ENCODE measurements around the gene CSAD. TPM values are rescaled to one million over a fixed set of nuclear protein-coding genes. Genes with fewer than 3 reads are reported as not detected.

Gene CSAD
- total and polyA plus RNA-seq, 2 of the 13 experiments (the other 11 are each of a cell fraction or from before 2014, with no cell fraction given): 7.2 to 23.5 TPM

DNA sequence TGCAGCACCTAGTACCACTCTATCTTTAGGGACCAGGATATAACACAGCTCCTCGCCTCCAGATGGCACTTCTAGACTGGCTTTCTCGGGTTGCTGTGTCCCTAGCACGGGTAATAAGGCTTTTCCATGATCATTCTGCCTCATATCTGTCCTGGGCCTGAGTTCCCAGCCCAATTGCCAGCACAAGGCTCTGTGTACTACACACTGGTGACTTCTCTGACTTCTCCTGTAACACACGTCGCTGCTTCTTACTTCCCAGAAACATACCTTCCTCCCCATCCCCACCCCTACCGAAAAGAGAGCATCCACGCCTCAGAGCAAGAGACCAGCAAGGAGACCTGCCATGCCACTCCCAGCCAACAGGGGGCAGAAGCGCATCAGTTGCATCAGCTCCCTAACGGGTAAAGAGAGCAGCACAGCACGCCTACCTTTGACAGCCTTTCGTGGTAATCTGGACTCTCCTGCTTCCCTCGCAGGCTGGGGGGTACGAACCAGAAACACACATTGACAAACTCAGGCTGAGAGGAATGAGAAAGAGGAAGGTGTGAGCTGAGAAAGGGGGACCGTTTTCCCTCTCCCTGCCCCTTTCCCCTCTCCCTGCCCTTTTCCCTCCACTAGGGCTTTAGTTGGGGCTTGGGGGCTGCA is 21.4 kb downstream of the CSAD start (continued):
- TF ChIP-seq NBN (conservative IDR thresholded peaks at IDR 0.05) (no peak), FOXK2 (IDR thresholded peaks at IDR 0.05) (no peak), PHB2 (IDR thresholded peaks at IDR 0.05; ENCODE audit: partially characterized antibody) (no peak), ZNF205 (CRISPR knock-in tag; IDR thresholded peaks at IDR 0.05) (peak; percentile 46; the same call in 1 of the 2 replicates), STAG1 (CRISPR knock-in tag; IDR thresholded peaks at IDR 0.05) (peak; percentile 88), ETV5 (CRISPR knock-in tag; IDR thresholded peaks at IDR 0.05; ENCODE audit: borderline replicate concordance) (no peak), KDM2A (CRISPR knock-in tag; IDR thresholded peaks at IDR 0.05; ENCODE audit: borderline replicate concordance, low read depth) (peak; percentile 63; the same call in 1 of the 2 replicates), JDP2 (CRISPR knock-in tag; IDR thresholded peaks at IDR 0.05; ENCODE audit: borderline replicate concordance) (no peak), ZNF543 (CRISPR knock-in tag; IDR thresholded peaks at IDR 0.05) (no peak), ZNF619 (CRISPR knock-in tag; IDR thresholded peaks at IDR 0.05) (0 out of 2 replicates have a peak, but pooled peaks have one; percentile 55), DNMT3B (CRISPR knock-in tag; conservative IDR thresholded peaks at IDR 0.05) (no peak)
- TF ChIP-seq, protein P1, sequence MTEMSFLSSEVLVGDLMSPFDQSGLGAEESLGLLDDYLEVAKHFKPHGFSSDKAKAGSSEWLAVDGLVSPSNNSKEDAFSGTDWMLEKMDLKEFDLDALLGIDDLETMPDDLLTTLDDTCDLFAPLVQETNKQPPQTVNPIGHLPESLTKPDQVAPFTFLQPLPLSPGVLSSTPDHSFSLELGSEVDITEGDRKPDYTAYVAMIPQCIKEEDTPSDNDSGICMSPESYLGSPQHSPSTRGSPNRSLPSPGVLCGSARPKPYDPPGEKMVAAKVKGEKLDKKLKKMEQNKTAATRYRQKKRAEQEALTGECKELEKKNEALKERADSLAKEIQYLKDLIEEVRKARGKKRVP (CRISPR knock-in tag; IDR thresholded peaks at IDR 0.05): peak; percentile 72 to 98
- TF ChIP-seq, protein P2, sequence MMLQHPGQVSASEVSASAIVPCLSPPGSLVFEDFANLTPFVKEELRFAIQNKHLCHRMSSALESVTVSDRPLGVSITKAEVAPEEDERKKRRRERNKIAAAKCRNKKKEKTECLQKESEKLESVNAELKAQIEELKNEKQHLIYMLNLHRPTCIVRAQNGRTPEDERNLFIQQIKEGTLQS (CRISPR knock-in tag; IDR thresholded peaks at IDR 0.05): peak; percentile 73
- TF ChIP-seq, protein P3, sequence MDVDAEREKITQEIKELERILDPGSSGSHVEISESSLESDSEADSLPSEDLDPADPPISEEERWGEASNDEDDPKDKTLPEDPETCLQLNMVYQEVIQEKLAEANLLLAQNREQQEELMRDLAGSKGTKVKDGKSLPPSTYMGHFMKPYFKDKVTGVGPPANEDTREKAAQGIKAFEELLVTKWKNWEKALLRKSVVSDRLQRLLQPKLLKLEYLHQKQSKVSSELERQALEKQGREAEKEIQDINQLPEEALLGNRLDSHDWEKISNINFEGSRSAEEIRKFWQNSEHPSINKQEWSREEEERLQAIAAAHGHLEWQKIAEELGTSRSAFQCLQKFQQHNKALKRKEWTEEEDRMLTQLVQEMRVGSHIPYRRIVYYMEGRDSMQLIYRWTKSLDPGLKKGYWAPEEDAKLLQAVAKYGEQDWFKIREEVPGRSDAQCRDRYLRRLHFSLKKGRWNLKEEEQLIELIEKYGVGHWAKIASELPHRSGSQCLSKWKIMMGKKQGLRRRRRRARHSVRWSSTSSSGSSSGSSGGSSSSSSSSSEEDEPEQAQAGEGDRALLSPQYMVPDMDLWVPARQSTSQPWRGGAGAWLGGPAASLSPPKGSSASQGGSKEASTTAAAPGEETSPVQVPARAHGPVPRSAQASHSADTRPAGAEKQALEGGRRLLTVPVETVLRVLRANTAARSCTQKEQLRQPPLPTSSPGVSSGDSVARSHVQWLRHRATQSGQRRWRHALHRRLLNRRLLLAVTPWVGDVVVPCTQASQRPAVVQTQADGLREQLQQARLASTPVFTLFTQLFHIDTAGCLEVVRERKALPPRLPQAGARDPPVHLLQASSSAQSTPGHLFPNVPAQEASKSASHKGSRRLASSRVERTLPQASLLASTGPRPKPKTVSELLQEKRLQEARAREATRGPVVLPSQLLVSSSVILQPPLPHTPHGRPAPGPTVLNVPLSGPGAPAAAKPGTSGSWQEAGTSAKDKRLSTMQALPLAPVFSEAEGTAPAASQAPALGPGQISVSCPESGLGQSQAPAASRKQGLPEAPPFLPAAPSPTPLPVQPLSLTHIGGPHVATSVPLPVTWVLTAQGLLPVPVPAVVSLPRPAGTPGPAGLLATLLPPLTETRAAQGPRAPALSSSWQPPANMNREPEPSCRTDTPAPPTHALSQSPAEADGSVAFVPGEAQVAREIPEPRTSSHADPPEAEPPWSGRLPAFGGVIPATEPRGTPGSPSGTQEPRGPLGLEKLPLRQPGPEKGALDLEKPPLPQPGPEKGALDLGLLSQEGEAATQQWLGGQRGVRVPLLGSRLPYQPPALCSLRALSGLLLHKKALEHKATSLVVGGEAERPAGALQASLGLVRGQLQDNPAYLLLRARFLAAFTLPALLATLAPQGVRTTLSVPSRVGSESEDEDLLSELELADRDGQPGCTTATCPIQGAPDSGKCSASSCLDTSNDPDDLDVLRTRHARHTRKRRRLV (CRISPR knock-in tag; IDR thresholded peaks at IDR 0.05): no peak
- TF ChIP-seq, protein P4, sequence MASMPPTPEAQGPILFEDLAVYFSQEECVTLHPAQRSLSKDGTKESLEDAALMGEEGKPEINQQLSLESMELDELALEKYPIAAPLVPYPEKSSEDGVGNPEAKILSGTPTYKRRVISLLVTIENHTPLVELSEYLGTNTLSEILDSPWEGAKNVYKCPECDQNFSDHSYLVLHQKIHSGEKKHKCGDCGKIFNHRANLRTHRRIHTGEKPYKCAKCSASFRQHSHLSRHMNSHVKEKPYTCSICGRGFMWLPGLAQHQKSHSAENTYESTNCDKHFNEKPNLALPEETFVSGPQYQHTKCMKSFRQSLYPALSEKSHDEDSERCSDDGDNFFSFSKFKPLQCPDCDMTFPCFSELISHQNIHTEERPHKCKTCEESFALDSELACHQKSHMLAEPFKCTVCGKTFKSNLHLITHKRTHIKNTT (CRISPR knock-in tag; IDR thresholded peaks at IDR 0.05): no peak
- TF ChIP-seq, protein P5, sequence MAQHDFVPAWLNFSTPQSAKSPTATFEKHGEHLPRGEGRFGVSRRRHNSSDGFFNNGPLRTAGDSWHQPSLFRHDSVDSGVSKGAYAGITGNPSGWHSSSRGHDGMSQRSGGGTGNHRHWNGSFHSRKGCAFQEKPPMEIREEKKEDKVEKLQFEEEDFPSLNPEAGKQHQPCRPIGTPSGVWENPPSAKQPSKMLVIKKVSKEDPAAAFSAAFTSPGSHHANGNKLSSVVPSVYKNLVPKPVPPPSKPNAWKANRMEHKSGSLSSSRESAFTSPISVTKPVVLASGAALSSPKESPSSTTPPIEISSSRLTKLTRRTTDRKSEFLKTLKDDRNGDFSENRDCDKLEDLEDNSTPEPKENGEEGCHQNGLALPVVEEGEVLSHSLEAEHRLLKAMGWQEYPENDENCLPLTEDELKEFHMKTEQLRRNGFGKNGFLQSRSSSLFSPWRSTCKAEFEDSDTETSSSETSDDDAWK (CRISPR knock-in tag; IDR thresholded peaks at IDR 0.05): no peak
- TF ChIP-seq, protein P6, sequence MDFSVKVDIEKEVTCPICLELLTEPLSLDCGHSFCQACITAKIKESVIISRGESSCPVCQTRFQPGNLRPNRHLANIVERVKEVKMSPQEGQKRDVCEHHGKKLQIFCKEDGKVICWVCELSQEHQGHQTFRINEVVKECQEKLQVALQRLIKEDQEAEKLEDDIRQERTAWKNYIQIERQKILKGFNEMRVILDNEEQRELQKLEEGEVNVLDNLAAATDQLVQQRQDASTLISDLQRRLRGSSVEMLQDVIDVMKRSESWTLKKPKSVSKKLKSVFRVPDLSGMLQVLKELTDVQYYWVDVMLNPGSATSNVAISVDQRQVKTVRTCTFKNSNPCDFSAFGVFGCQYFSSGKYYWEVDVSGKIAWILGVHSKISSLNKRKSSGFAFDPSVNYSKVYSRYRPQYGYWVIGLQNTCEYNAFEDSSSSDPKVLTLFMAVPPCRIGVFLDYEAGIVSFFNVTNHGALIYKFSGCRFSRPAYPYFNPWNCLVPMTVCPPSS (IDR thresholded peaks at IDR 0.05): no peak
- TF ChIP-seq, protein P7, sequence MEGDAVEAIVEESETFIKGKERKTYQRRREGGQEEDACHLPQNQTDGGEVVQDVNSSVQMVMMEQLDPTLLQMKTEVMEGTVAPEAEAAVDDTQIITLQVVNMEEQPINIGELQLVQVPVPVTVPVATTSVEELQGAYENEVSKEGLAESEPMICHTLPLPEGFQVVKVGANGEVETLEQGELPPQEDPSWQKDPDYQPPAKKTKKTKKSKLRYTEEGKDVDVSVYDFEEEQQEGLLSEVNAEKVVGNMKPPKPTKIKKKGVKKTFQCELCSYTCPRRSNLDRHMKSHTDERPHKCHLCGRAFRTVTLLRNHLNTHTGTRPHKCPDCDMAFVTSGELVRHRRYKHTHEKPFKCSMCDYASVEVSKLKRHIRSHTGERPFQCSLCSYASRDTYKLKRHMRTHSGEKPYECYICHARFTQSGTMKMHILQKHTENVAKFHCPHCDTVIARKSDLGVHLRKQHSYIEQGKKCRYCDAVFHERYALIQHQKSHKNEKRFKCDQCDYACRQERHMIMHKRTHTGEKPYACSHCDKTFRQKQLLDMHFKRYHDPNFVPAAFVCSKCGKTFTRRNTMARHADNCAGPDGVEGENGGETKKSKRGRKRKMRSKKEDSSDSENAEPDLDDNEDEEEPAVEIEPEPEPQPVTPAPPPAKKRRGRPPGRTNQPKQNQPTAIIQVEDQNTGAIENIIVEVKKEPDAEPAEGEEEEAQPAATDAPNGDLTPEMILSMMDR (CRISPR knock-in tag; IDR thresholded peaks at IDR 0.05): peak; percentile 99

Data from HepG2 (cell line).